ENCODE data around the gene FGB.

The FGB gene

DNA sequence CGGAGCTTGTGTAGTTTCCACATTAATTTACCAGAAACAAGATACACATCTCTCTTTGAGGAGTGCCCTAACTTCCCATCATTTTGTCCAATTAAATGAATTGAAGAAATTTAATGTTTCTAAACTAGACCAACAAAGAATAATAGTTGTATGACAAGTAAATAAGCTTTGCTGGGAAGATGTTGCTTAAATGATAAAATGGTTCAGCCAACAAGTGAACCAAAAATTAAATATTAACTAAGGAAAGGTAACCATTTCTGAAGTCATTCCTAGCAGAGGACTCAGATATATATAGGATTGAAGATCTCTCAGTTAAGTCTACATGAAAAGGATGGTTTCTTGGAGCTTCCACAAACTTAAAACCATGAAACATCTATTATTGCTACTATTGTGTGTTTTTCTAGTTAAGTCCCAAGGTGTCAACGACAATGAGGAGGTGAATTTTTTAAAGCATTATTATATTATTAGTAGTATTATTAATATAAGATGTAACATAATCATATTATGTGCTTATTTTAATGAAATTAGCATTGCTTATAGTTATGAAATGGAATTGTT, at the start of gene FGB:
Gene FGB, plus strand, starts transcription at position 315 of the 558 bp plus-strand sequence. Its CDS starts 8 bp downstream, at position 323.
- DNase-seq = no peak

DNA sequence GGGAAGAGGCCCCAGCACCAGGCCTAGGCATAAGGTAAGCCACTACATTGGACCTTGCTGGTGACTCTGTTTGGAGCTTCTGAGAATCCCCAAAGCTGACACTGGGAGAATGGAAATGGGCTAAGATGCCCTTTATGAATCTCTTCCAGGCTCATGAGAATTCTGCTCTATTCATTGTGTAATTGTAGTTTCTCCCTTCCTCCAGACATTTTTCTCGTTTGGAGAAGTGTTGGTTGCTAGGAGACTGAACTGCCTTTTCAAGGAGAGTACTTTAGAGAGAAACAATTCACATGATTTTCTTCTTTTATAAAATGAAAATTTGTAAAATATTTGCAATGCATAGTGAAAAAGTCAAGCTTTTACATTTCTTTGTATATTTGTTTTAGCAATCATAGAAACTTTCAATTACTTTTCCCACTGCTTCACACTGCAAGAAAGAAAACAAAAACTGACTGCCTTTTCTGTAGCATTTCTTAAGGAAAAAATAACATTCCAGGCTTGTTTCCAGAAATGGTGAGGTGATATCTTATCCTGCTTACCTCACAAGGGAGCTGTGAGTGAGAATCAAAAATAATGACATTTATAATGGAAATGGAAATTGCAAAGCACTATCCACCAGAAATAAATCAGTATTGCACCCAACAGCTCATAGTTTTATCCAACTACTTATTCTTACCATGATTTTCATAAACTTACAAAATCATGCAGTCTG, 46.3 kb upstream of the FGB start:
- DNase-seq = peak in 1 of 56 donors; percentile 5

DNA sequence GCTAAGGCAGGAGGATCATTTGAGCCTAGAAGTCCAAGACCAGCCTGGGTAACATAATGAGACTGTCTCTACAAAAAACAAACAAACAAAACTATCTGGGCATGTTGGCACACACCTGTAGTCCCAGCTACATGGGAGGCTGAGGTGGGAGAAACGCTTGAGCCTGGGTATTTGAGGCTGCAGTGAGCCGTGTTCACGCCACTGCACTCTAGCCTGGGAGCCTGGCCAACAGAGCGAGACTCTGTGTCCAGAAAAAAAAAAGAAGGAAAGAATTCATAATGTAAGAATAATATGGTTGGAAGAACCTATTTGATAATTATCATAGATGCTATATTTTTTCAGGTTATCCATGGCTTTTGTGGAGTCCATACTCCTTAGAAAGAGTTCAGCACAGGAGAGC, 45.2 kb upstream of the FGB start:
- no peak for DNase-seq

DNA sequence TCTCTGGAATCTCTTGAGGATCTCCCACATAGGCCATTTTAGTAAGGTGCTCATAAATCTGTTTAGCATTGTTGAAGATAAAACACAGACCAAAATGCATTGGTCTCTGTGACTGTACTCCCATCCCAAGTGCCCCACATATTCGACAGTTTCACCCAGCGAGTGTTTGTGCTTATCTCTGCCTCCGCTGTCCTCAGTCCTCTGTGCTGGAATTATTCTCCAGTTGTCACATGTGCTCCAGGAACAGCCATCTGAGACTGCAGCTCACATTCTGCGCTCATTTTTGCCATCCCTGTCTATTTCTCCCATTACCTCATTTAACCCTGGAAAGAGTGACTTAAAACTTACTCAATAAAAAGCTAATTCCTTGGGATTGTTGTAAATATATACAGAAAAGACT, 43.6 kb upstream of the FGB start:
- no peak for DNase-seq

DNA sequence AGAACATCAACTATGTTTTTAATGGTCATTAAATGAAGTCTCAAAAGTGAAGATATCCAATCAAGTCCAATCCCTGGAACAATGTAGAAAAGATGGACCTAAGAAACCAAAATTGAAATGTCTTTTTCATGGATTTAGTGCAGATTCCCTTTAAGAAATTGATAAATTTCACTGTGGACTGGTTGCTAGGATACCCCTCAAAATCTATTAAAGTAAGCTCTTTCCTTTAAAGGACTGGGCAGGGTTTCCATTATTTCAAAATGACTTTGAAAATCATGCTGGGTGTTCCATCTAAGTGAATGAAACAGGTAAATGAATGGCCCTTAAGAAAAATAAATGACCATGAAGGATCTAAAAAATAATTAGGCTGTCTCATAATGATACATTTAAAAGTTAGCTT, 41.2 kb upstream of the FGB start:
- no peak for DNase-seq

DNA sequence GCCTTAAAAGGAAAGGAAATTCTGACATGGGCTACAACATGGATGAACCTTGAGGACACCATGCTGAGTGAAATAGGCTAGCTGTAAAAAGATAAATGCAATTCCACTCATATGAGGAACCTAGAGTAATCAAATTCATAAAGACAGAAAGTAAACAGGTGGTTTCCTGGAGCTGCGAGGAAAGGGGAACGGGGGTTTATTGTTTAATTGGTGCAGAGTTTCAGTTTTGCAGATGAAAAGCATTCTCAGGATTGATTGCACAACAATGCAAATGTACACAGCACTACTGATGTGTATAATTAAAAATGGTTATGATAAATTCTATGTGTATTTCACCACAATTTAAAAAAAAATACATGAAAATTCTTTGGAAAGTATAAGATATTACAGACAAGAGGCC, 36.7 kb upstream of the FGB start:
- no peak for DNase-seq

DNA sequence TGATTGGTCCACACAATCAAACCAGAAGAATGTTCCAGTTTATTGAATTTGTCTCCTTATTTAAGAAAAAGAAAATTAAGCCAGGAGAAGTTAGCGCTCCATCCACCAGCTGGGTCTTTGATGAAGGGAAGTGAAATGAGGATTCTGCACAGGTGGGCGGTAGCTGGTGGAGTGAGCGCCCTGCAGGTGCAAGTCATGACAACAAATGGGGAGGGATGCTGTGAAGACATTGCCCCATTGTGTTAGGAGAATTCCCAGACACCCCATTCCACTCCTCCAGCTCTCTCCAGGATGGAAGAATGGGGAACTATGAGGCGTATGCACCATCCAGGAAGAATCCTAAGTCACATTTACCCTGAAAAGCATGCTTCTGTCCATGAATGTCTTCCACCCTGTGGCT, 35.5 kb upstream of the FGB start:
- no peak for DNase-seq

DNA sequence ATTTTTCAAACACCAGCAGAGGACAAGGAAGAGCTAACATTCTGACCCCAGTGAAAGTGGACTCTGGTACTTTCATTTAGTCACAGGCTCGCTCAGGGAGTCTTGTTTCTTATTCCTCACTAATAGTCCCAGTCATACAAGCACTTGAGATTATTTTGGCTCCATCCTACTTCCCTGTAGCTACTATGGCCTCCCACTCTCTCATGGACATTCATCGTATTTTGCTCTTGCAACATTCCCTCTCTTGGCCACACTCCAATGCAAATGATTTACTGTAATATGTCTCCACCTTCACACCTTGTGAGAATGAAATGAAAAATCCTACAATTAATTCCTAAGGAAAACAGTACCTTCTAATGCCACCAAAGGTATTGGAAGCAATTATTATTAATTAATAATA, 33.9 kb upstream of the FGB start:
- no peak for DNase-seq

DNA sequence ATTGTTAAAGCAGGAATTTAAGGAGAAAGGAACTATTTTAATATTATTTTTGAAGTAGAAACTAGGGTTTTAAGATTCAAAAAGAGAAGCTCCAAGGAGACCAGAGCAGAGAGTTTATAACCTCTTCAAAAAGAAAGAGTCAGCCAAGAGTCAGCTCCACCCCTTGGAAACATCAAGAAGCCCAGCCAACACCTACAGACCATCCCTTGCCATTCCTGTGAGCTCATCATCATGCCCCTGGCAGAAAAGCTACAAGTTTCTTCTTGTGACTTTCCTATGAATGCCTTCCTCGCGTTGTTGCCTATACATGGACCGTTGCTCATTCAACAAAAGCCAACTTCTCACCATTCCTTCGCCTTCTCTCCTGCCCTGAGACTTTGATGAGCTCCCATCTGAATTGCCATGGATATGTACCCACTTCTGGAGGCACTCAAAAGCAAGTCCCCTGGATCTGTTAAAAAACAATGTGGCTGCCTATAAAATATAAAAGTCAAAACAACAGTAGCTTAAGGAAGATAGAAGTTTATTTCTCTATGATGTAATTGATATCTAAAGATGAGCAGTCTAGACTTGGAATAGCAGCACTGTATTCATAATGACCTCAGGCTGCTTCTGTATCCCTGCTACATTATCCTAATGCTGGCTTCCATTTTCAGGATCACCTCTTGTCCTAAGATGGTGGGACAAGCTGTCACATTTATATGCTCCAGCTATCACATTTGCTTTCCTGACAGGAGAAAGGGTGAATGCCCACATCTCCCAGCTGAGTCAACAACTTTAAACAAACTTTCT, 32.9 kb upstream of the FGB start:
- DNase-seq = no peak

DNA sequence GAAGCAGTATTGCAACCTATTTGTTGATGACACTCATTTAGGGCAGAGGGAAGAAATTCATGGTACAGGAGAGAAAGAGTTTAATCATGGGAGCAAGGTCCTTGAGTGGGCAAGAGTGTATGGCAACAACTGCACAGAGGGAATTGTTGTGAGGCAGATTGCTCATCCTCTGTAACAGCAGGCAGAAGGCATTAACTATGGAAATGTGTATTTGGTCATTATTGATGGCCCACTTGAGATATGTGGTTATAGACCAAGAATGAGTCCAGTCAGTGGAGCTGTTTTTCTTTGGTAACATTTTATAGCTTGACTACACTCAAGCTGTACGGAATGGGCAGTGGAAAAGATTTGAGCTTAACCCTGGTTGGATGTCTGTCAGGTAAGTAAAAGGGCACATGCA, 28.5 kb upstream of the FGB start:
- DNase-seq = no peak

DNA sequence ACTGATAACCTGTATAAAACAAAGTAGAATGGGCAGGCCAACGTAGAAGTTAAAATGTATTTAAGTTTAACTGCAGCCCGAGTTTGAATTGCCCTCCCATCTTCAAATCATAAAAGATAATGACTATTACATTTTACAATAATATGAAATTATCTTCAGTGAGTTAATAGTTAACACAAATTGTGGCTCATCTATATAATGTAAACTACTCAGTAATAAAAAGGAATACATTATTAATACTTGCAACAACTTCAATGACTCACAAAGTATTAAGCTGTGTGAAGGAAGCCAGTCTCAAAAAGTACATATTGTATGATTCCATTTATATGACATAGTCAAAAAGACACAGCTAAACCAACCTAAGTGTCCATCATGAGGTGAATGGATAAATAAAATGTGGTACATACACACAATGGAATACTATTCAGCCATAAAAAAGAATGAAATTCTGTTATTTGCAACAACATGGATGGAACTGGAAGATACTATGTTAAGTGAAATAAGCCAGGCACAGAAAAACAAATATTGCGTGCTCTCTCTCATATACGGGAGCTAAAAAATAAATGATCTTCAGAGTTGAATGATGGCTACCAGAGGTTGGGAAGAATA, 20.4 kb upstream of the FGB start:
- DNase-seq = no peak

DNA sequence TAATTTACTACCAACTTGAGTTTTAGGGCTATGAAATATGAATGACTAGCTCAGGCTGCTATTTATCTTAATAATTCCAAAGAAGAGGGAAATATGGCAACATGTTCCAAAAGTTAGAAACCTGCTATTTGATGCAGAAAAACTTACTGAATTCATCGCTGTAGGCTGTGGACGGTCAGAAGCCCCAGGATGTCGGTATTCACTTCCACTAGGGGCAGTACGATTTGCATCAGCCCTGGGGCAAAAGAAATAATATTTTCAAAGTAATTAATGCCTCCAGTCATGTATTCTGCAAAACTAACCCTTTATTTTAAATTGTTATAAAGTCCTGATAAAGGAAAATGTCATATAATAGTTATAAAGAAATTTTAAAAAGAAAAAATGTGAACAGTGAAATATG, 17.1 kb upstream of the FGB start:
- DNase-seq = no peak

DNA sequence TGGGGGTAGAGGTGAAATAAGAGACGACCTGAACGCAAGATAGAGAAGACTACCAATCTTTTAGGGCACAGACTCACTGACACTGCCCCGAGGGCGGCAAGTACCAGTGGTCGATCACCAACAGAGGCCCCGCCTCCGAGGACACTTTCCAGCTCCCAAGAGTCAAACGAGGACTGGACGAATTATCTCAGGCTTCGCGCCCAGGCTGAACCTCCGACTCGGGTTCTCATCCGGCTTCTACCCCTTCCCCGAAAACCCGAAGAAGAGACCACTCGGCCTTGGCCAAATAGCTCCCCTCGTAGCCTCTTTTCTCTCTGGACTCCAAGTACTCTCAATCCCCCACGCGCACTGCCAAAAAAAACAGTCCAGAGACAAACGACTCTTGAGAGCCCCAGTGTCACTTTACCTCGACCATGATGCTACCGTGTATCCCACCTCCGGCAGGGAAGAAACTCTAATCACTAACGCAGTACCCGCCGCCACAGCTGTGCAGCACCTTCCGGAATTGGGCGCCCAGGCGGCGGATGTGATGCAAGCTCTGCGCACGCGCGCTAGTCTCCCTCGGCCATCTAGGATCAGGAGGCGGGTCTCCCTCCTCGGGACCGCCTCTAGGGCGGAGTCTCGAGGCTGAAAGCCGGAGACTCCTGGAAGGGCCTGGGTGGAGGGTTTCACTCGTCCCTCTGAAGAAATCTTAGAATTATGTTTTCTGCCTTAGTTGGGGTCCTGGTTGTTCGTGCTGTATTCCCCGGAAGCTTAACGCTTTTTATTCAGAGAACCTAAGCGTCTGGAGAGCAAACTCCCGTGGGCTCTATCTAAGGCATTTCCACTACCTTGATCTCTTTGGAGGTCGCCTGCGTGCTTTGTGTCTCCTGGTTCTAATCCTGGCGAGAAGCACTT, 12.7 kb upstream of the FGB start, which contains the start of gene PLRG1:
Gene PLRG1, minus strand, starts transcription at position 507 of the 897 bp plus-strand sequence. Its CDS starts 92 bp downstream, at position 415.
- DNase-seq = peak; percentile 65 to 97 (median 91)

DNA sequence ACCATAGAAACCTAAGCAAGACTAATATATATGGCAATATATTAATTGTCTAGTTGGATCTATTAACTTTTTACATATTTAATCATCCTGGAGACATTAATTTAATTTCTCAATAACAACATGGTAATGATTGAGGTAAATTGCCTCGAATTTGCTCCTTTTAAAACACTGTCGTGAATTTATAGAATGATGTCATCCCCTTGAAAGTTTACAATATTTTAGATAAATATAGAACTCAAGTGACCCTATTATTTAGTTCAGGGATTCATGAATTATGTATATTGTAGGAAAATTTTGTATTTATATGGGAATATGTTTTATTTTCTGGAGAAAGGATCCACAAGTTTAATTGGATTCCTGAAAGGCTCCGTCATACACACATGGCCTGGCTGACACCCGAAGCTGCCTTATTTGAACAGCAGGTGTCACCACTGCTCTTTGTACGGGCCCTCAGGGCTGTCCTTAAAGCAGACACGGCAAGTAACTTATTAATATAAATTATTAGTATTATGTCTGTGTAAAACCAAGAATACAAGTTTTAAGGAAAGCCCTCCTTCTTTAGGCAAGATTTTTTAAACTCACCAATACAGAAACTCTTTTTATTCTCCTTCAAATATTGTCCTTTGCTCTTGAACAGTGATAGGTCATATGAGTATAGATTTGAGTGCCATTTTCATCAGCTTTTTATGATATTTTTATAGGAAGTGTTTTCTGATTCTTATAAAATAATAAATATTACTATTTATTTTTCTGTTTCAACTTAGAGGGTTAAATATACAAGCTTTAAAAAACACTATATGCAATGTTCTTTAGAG, 10.7 kb upstream of the FGB start:
- DNase-seq = peak in 51 of 56 donors; percentile 1 to 84 (median 49)

DNA sequence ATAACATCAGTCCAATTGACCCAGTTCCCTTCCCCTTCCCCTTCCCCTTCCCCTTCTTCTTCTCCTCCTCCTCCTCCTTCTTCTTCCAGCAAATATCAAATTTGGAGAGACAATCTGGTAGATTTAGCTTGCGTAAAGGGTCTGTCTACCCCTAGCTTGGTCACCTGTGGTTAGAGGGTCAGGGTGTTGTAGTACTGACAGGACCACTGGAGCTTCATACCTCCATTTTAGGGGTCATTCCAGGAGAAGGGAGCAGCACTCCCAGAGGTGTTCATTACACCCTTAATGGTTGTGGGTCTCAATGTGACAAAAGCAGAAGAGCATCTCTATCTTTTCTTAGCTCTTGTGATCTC, 3.7 kb upstream of the FGB start:
- DNase-seq = no peak

DNA sequence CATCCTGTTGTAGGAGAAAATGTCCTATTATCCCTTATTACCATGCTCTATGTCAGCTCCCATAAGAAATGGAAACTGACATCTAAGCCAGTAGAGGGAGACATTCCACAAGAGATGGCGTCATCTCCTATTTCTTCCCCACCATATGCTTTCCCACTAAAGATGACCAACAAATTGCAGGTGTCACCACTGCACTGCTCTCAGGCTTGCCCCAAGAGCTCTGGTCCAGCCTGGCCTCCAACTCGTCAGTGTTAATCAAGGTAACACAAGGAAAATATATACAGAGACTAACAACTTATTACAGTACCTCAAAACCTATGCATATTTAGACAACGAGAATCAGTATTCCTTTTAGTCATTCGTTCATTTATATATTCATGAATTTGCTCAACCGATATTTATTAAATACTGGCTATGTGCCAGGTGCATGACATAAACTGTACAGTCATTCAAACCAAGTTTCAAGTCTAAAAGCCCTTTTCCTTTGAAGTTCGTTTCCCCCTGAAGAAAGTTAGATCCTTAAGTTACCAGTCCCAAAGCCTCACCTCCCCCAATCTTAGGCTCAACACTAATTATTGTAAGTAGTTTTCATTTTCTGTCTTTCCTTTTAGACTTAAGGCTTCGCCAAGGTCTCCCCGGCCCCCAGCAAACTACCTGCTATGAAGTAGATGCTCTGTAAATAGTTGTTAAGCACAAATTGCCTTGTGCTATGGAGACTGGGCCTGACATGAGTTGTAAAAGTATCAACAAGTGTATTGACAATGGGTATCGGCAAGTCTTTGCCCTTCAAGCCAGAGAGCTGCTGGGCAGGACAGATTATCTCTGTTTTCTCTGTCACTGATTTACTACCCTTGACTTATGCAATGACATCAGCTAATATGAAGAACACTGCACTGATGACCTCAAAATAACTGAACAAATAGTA, 3.1 kb upstream of the FGB start:
- peak in 2 of 56 donors; percentile 7 to 11 for DNase-seq

DNA sequence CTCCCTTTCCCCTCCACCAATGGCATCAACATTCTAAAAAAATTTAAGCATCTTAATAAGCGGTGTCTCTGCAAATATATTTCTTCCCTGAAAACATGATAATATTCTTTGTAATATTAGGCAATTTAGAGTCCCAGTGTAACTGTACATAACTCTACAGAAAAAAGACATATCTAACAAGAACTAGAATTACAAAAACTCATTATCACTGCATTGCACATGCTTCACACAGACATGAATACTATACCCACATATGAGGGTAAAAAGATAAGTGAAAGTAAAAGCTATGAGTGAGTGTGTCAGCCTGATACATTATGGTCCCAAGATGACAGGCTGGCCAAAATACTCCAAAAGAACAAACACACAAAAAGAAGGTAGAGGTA, 2.4 kb upstream of the FGB start:
- DNase-seq = no peak

DNA sequence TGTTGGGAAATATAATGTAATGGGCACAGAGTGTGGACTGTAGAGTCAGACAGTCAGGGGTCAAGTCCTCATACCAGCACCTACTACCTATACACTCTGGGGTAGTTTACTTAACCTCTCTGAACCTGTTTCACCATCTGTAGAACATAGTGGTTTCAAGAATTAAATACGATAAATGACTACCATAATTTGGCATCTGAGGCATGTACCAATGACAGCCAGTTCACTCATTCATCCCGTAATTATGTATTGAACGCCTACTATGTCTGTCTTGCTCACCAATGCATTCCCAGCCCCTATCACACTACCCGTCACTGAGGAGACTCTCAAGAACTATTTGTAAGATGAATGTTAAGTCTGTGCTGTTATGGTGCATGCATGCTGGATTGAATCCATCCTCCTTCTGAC, 2.0 kb upstream of the FGB start:
- DNase-seq = no peak

DNA sequence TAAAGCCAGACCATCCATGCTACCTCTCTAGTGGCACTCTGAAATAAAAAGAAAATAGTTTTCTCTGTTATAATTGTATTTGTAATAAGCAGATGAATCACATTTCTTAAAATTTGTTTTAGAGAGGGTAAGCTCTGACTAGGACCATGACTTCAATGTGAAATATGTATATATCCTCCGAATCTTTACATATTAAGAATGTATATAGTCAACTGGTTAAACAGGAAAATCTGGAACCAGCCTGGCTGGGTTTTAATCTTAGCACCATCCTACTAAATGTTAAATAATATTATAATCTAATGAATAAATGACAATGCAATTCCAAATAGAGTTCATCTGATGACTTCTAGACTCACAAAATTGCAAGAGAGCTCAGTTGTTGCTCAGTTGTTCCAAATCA, 1.5 kb downstream of the FGB start:
- DNase-seq = no peak
